ENCODE data around the gene C6orf89.
A peak's percentile ranks its signal among the peaks of the same experiment; 100 is the strongest.

Gene C6orf89

GRCh38 chr6:36963451-36964290 is 77.9 kb downstream of the C6orf89 start:
- no peak overlapping the region for H3K4me3 ChIP-seq (replicated peaks; ENCODE audit: low read depth, low read length)
- DNase-seq (ENCODE audit: low read depth), result no peak
- TF ChIP-seq CTCF (IDR thresholded peaks at IDR 0.05; ENCODE audit: low read length, missing control alignments), result no peak

GRCh38 chr6:36964349-36964748 is 78.6 kb downstream of the C6orf89 start:
- DNase-seq (ENCODE audit: low read depth), result no peak
- TF ChIP-seq CTCF (IDR thresholded peaks at IDR 0.05; ENCODE audit: low read length, missing control alignments), result no peak
- H3K4me3 ChIP-seq (replicated peaks; ENCODE audit: low read depth, low read length), result no peak overlapping the region

- TF ChIP-seq CTCF (IDR thresholded peaks at IDR 0.05; ENCODE audit: low read length, missing control alignments), result no peak
- no peak for DNase-seq (ENCODE audit: low read depth)
- no peak overlapping the region for H3K4me3 ChIP-seq (replicated peaks; ENCODE audit: low read depth, low read length)
These were observed 79.2 kb downstream of the C6orf89 start for GRCh38 chr6:36964908-36965307.

- H3K4me3 ChIP-seq (replicated peaks; ENCODE audit: low read depth, low read length), result no peak overlapping the region
- no peak for DNase-seq (ENCODE audit: low read depth)
- no peak for TF ChIP-seq CTCF (IDR thresholded peaks at IDR 0.05; ENCODE audit: low read length, missing control alignments)
These were observed 81.5 kb downstream of the C6orf89 start for GRCh38 chr6:36967301-36967700.

- DNase-seq (ENCODE audit: low read depth), result no peak
- no peak overlapping the region for H3K4me3 ChIP-seq (replicated peaks; ENCODE audit: low read depth, low read length)
- no peak for TF ChIP-seq CTCF (IDR thresholded peaks at IDR 0.05; ENCODE audit: low read length, missing control alignments)
These were observed 82.0 kb downstream of the C6orf89 start for GRCh38 chr6:36967757-36968156.

GRCh38 chr6:36968266-36968977 is 82.7 kb downstream of the C6orf89 start:
- DNase-seq (ENCODE audit: low read depth), result peak; percentile 18
- no peak for TF ChIP-seq CTCF (IDR thresholded peaks at IDR 0.05; ENCODE audit: low read length, missing control alignments)

More at GRCh38 chr6:36968266-36968977, 82.7 kb downstream of the C6orf89 start:
- H3K4me3 ChIP-seq (replicated peaks; ENCODE audit: low read depth, low read length), result no peak overlapping the region
